RWPE2 (cell line): ENCODE data around the gene CAPN10.

Experiments
- ATAC-seq: fragments of 200-7000 bp; cut with Tn5 transposase; 3 replicates; pipeline ENCODE4 v1.9.1; 2021; ENCODE audit warnings: low read depth
- DNase-seq: peaks from one replicate; pipeline ENCODE4 v3.0.0-alpha.2; 2020; ENCODE audit warnings: low spot score
- H3K27ac ChIP-seq: fragments of 450-650 bp; 2 replicates; pipeline ENCODE4 v1.5.1; 2017; ENCODE audit warnings: mild to moderate bottlenecking; ENCODE audit not compliant: poor library complexity, severe bottlenecking
- H3K27me3 ChIP-seq: fragments of 250-450 bp; sonication (Bioruptor Pico); 2 replicates; pipeline ENCODE4 v1.5.1; 2021; ENCODE audit warnings: mild to moderate bottlenecking, moderate library complexity; ENCODE audit not compliant: insufficient read depth, poor library complexity, severe bottlenecking
- H3K36me3 ChIP-seq: fragments of 250-450 bp; sonication (Bioruptor Pico); 2 replicates; pipeline ENCODE4 v1.5.1; 2020; ENCODE audit warnings: low read depth, mild to moderate bottlenecking, moderate library complexity
- H3K4me1 ChIP-seq: fragments of 250-450 bp; sonication (Bioruptor Pico); 2 replicates; pipeline ENCODE4 v1.5.1; 2021; ENCODE audit warnings: mild to moderate bottlenecking, moderate library complexity; ENCODE audit not compliant: insufficient read depth, poor library complexity, severe bottlenecking
- H3K4me3 ChIP-seq: fragments of 250-450 bp; sonication (Bioruptor Pico); 2 replicates; pipeline ENCODE4 v1.5.1; 2021; ENCODE audit warnings: mild to moderate bottlenecking, moderate library complexity; ENCODE audit not compliant: severe bottlenecking
- H3K9me3 ChIP-seq: fragments of 250-450 bp; sonication (Bioruptor Pico); 2 replicates; pipeline ENCODE4 v1.5.1; 2021; ENCODE audit warnings: mild to moderate bottlenecking, moderate library complexity; ENCODE audit not compliant: severe bottlenecking
- TF ChIP-seq, protein P1 (sequence below): fragments of 450-650 bp; IDR thresholded peaks from one replicate; pipeline ENCODE4 v1.5.1; 2017; ENCODE audit warnings: mild to moderate bottlenecking, moderate library complexity; ENCODE audit not compliant: poor library complexity, severe bottlenecking

The CAPN10 gene

DNA sequence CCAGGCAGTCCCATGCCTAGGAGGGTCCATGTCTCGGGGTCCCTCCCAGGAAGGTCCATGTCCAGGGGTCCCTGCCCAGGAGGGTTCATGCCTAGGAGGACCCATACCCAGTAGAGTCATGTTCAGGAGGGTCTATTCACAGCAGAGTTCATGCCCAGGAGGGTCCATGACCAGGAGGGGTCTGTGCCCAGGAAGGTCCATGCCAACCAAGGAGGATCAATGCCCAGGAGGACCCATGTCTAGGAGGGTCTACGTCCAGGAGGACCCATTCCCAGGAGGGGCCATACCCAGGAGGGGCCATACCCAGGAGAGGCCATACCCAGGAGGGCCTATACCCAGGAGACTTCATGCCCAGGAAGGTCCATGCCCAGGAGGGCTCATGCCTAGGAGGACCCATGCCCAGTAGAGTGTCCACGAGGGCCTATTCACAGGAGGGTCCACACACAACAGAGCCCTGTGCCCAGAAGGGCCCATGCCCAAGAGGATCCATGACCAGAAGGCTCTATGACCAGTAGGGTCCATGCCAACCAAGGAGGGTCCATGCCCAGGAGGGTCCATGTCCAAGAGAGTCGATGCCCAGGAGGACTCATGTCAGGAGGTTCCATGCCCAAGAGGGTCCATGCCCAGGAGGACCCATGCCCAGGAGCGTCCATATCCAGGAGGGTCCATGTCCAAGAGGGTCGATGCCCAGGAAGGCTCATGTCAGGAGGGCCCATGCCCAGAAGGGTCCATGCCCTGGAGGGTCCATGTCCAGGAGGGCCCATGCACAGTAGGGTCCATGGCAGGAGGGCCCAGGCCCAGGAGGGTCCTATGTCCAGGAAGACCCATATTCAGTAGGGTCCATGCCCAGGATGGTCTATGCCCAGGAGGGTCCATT is 48.8 kb downstream of the CAPN10 start:
- no peaks in the 10 kb centered on the region for H3K4me1 ChIP-seq
- DNase-seq = no peak
- TF ChIP-seq, protein P1, sequence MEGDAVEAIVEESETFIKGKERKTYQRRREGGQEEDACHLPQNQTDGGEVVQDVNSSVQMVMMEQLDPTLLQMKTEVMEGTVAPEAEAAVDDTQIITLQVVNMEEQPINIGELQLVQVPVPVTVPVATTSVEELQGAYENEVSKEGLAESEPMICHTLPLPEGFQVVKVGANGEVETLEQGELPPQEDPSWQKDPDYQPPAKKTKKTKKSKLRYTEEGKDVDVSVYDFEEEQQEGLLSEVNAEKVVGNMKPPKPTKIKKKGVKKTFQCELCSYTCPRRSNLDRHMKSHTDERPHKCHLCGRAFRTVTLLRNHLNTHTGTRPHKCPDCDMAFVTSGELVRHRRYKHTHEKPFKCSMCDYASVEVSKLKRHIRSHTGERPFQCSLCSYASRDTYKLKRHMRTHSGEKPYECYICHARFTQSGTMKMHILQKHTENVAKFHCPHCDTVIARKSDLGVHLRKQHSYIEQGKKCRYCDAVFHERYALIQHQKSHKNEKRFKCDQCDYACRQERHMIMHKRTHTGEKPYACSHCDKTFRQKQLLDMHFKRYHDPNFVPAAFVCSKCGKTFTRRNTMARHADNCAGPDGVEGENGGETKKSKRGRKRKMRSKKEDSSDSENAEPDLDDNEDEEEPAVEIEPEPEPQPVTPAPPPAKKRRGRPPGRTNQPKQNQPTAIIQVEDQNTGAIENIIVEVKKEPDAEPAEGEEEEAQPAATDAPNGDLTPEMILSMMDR = no peak
- H3K36me3 ChIP-seq = no peaks in the 10 kb centered on the region
- no peak overlapping the region for H3K4me3 ChIP-seq
- no peak for ATAC-seq
- H3K27ac ChIP-seq = no peak overlapping the region
- H3K27me3 ChIP-seq = peaks cover 3% of the 10 kb centered on the region
- peaks cover 8% of the 10 kb centered on the region for H3K9me3 ChIP-seq

DNA sequence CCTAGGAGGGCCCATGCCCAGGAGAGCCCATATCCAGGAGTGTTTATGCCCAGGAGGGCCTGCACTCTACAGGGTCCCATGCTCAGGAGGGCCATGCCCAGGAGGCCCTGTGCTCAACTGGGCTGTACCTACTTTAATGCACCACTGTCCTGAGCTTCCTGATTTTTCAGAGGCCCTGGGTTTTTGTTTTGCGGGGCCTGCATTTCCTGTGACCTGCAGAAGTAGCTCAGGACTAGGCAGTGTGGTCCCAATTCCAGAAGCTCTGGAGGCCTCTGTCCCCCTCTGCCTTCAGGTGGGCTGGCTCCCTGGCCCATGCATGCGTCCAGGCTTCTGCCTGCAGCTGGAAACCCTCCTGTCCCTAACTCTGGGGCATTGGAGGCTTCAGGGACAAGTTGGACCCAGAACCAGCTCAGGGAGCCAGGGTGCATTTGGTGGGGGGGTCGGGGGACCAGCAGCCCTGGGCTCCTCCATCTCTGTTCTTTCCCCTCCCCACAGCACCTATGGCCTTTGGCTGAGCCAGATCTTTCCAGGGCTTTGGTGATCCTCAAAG is 49.5 kb downstream of the CAPN10 start:
- Histone ChIP-seq H3K4me3 (no peak overlapping the region), H3K27ac (no peak overlapping the region), H3K27me3 (peaks cover 3% of the 10 kb centered on the region), H3K9me3 (peaks cover 8% of the 10 kb centered on the region), H3K36me3 (no peaks in the 10 kb centered on the region), H3K4me1 (no peaks in the 10 kb centered on the region)
- TF ChIP-seq, protein P1 = no peak
- ATAC-seq (no peak), DNase-seq (no peak)

DNA sequence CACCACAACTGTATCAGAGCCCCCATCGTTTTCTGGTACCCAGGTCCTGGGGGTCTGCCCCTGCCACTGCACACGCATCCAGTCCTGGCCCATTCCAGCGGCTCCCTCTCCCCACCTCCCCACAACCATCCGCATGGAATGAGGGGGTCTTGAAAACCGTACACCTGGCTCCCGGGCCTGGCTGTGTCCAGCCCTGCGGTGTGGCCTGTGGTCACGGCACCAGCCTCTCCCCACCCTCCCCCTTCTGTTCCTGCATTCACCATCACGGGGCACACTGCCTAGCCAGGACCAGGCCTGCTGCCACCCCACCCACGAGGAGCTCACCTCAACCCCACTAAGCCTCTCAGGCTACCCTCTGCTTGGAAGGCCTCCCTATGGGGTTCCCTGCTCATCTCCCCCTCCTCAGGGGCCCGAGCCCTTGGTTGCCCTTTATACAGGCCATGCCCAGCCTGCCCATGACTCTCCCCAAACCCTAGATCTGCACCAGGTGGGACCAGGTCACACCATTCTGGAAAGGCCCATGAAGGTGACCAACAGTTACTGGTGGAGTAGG is 50.1 kb downstream of the CAPN10 start:
- no peak for DNase-seq
- Histone ChIP-seq H3K9me3 (peaks cover 8% of the 10 kb centered on the region), H3K4me1 (no peaks in the 10 kb centered on the region), H3K36me3 (no peaks in the 10 kb centered on the region), H3K4me3 (no peak overlapping the region), H3K27me3 (peaks cover 3% of the 10 kb centered on the region), H3K27ac (no peak overlapping the region)
- TF ChIP-seq, protein P1 = no peak
- no peak for ATAC-seq

DNA sequence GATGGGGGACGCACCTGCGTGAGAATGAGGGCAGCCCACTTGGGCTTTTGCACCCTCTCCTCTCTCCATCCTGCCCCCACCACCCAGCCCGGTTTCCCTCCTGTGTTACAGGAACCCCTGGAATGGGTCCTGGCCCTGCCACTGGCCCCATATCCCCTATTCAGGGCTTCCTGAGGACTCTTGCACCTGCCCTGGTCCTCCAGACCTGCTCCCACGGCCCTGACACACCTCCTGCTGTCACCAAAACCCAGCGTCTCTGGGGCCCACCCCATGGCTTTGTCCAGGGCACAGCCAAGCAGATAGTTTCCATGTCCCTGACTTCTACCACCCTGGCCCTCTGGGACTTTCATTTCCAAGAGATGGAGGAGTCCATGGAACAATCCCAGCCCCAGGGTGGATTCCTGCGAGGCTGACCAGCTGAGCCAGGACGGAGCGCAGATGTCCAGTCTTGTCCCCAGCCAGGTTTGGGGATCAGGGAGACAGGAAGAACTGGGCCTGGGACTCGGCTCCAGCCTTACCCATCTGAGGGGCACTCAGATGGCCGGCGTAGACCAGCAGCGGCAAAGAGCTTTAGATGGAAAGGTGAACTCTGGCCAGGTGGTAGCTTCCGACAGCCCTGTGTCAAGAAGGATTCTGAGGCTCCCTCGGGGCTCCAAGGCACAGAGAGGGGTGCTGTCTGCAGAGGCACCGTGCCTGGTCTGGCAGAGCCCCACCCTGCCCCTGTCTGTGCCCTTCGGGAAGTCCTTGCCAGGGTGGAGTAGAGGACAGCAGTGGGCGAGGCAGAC is 50.8 kb downstream of the CAPN10 start:
- Histone ChIP-seq H3K9me3 (peaks cover 8% of the 10 kb centered on the region), H3K36me3 (no peaks in the 10 kb centered on the region), H3K4me1 (no peaks in the 10 kb centered on the region), H3K27me3 (peaks cover 3% of the 10 kb centered on the region), H3K4me3 (no peak overlapping the region), H3K27ac (no peak overlapping the region)
- ATAC-seq = no peak
- TF ChIP-seq, protein P1 = no peak
- DNase-seq = no peak
